HepG2 (cell line): ENCODE data around the gene MATK. TPM values are rescaled to one million over a fixed set of nuclear protein-coding genes. Genes with fewer than 3 reads are reported as not detected.

Experiments used
- HNRNPL ChIP-seq: fragments of 200-400 bp; formaldehyde crosslinking; IDR thresholded peaks from 2 replicates; pipeline ENCODE4 v1.6.1; 2017; ENCODE audit warnings: mild to moderate bottlenecking, low read depth, low read length
- HOMEZ ChIP-seq: IDR thresholded peaks from 2 replicates; pipeline ENCODE4 v1.6.1; 2016; ENCODE audit warnings: low read depth
- KDM1A ChIP-seq: IDR thresholded peaks from 2 replicates; pipeline ENCODE4 v1.6.1; 2016; ENCODE audit warnings: missing compliant biosample characterization
- MAZ ChIP-seq, 2 experiments: sonication (generic) in 1 of 2; formaldehyde crosslinking in 1 of 2; IDR thresholded peaks; 2 replicates each; pipeline versions ENCODE4 v1.5.0 to v1.6.1; 2012 to 2020; ENCODE audit warnings: low read depth in 2 of 2, mild to moderate bottlenecking in 2 of 2, borderline replicate concordance in 1 of 2, improper control_type of control experiment in 1 of 2, low read length in 1 of 2, missing genetic modification reagents in 1 of 2, moderate library complexity in 1 of 2
- NRL ChIP-seq: sonication (generic); formaldehyde crosslinking; IDR thresholded peaks from 2 replicates; pipeline ENCODE4 v1.5.0; 2020; ENCODE audit warnings: missing genetic modification reagents, mild to moderate bottlenecking, moderate library complexity, borderline replicate concordance
- RERE ChIP-seq: IDR thresholded peaks from 2 replicates; pipeline ENCODE4 v1.6.1; 2016; ENCODE audit warnings: low read depth, missing genetic modification reagents, missing compliant biosample characterization
- ZBTB20 ChIP-seq: sonication (generic); formaldehyde crosslinking; IDR thresholded peaks from 2 replicates; pipeline ENCODE4 v1.8.1; 2023; ENCODE audit warnings: missing genetic modification reagents, low read depth, mild to moderate bottlenecking, borderline replicate concordance
- ZBTB7A ChIP-seq: sonication (generic); formaldehyde crosslinking; IDR thresholded peaks from 2 replicates; pipeline ENCODE4 v1.8.0; 2022; ENCODE audit warnings: mild to moderate bottlenecking, missing genetic modification reagents
- ZGPAT ChIP-seq: IDR thresholded peaks from 2 replicates; pipeline ENCODE4 v1.6.1; 2016; ENCODE audit warnings: mild to moderate bottlenecking
- ZKSCAN5 ChIP-seq: sonication (generic); formaldehyde crosslinking; IDR thresholded peaks from 2 replicates; pipeline ENCODE4 v1.5.1; 2020; ENCODE audit warnings: mild to moderate bottlenecking, missing genetic modification reagents
- ZMYM3 ChIP-seq: sonication (generic); formaldehyde crosslinking; IDR thresholded peaks from 2 replicates; pipeline ENCODE4 v1.5.1; 2020; ENCODE audit warnings: mild to moderate bottlenecking, missing genetic modification reagents
- ZNF225 ChIP-seq: sonication (generic); formaldehyde crosslinking; IDR thresholded peaks from 2 replicates; pipeline ENCODE4 v1.4.0; 2020; ENCODE audit warnings: mild to moderate bottlenecking, missing genetic modification reagents
- ZNF331 ChIP-seq: sonication (generic); formaldehyde crosslinking; IDR thresholded peaks from 2 replicates; pipeline ENCODE4 v1.4.0; 2020; ENCODE audit warnings: missing genetic modification reagents
- ZNF609 ChIP-seq: sonication (generic); formaldehyde crosslinking; IDR thresholded peaks from 2 replicates; pipeline ENCODE4 v1.4.0; 2020; ENCODE audit warnings: mild to moderate bottlenecking, missing genetic modification reagents, borderline replicate concordance
- ZNF781 ChIP-seq: sonication (generic); formaldehyde crosslinking; IDR thresholded peaks from 2 replicates; pipeline ENCODE4 v1.5.1; 2020; ENCODE audit warnings: borderline replicate concordance, mild to moderate bottlenecking, missing genetic modification reagents; ENCODE audit errors: not compliant biosample characterization
- ZSCAN20 ChIP-seq: sonication (generic); formaldehyde crosslinking; IDR thresholded peaks from 2 replicates; pipeline ENCODE4 v1.4.0; 2020; ENCODE audit warnings: missing genetic modification reagents, mild to moderate bottlenecking, borderline replicate concordance
- polyA plus RNA-seq, 8 experiments: library from polyadenylated mRNA; depleted of rRNA in 3 of 8; stranded (reverse) in 7 of 8; unstranded in 1 of 8; fragments of >200 nt; fragmentation: Illumina TruSeq in 4 of 8; extraction: Trizol in 4 of 8; gene quantifications; 2 replicates each; pipeline versions ENCODE4 v1.2.1 to v1.2.3, GENCODE V29; 2011 to 2016; ENCODE audit warnings: low read depth in 4 of 8, missing spikeins in 1 of 8, mixed read lengths in 1 of 8; ENCODE audit not compliant: insufficient read depth in 1 of 8
- total RNA-seq, 5 experiments: library from RNA; depleted of rRNA; stranded (reverse); fragments of >200 nt; fragmentation: Illumina TruSeq; extraction: Trizol; gene quantifications; 2 replicates each; pipeline ENCODE4 v1.2.3, GENCODE V29; 2016; ENCODE audit warnings: low read depth in 1 of 5

Gene MATK
- total and polyA plus RNA-seq, 2 of the 13 experiments (the other 11 are each of a cell fraction or from before 2014, with no cell fraction given), result 0.09 TPM; not detected in 1

- no peak for TF ChIP-seq ZSCAN20 (CRISPR knock-in tag)
- no peak for TF ChIP-seq ZNF781 (CRISPR knock-in tag)
- no peak for TF ChIP-seq ZGPAT (CRISPR knock-in tag)
- TF ChIP-seq NRL (CRISPR knock-in tag), result no peak
- no peak for TF ChIP-seq ZNF609
- TF ChIP-seq MAZ (IDR thresholded peaks at IDR 0.05; ENCODE audit: borderline replicate concordance, low read depth, low read length), result no peak
- TF ChIP-seq MAZ (CRISPR knock-in tag; IDR thresholded peaks at IDR 0.05; ENCODE audit: low read depth), result peak; percentile 35; the same call in 1 of the 2 replicates
- TF ChIP-seq KDM1A, result no peak
- no peak for TF ChIP-seq ZNF225 (CRISPR knock-in tag)
- TF ChIP-seq HNRNPL, result no peak
- no peak for TF ChIP-seq ZKSCAN5
- no peak for TF ChIP-seq RERE (CRISPR knock-in tag)
- peak; percentile 27; the same call in 1 of the 2 replicates for TF ChIP-seq ZNF331 (CRISPR knock-in tag)
- TF ChIP-seq ZMYM3 (CRISPR knock-in tag), result peak; percentile 71; the same call in 1 of the 2 replicates
- no peak for TF ChIP-seq ZBTB7A (CRISPR knock-in tag)
- no peak for TF ChIP-seq HOMEZ (CRISPR knock-in tag)
- TF ChIP-seq ZBTB20 (CRISPR knock-in tag), result no peak
Measured at GRCh38 chr19:3821857-3822364, 35.7 kb upstream of the MATK start (continued).
